H9 (cell line): ENCODE measurements around the gene DCAF12. TPM values are rescaled to one million over a fixed set of nuclear protein-coding genes. Genes with fewer than 3 reads are reported as not detected.
A peak's percentile ranks its signal among the peaks of the same experiment; 100 is the strongest.

ENCODE experiments used
- DNase-seq: peaks from one replicate; pipeline ENCODE4 v3.0.0-alpha.2; 2017
- H2AFZ ChIP-seq: one replicate; pipeline ENCODE4 v1.6.1; 2013; ENCODE audit warnings: mild to moderate bottlenecking, low read length, control low read depth, moderate library complexity
- H2AK5ac ChIP-seq: 2 replicates; pipeline ENCODE4 v1.6.1; 2013; ENCODE audit warnings: low read length, control low read depth, mixed read lengths; ENCODE audit not compliant: insufficient read length
- H2BK120ac ChIP-seq: one replicate; pipeline ENCODE4 v1.6.1; 2013; ENCODE audit warnings: low read depth, mild to moderate bottlenecking, low read length, control low read depth, inconsistent platforms; ENCODE audit not compliant: poor library complexity, severe bottlenecking
- H2BK12ac ChIP-seq: 2 replicates; pipeline ENCODE4 v1.6.1; 2013; ENCODE audit warnings: low read length, control low read depth, mixed read lengths, low read depth; ENCODE audit not compliant: insufficient read length
- H2BK15ac ChIP-seq: 2 replicates; pipeline ENCODE4 v1.6.1; 2013; ENCODE audit warnings: low read depth, low read length, control low read depth
- H2BK20ac ChIP-seq: one replicate; pipeline ENCODE4 v1.6.1; 2013; ENCODE audit warnings: low read depth, mild to moderate bottlenecking, low read length, control low read depth, inconsistent platforms; ENCODE audit not compliant: poor library complexity, severe bottlenecking
- H2BK5ac ChIP-seq: 2 replicates; pipeline ENCODE4 v1.6.1; 2013; ENCODE audit warnings: low read length, control low read depth, mixed read lengths; ENCODE audit not compliant: insufficient read length
- H3K14ac ChIP-seq: 2 replicates; pipeline ENCODE4 v1.6.1; 2013; ENCODE audit warnings: low read length, control low read depth; ENCODE audit not compliant: insufficient read depth
- H3K18ac ChIP-seq: 2 replicates; pipeline ENCODE4 v1.6.1; 2013; ENCODE audit warnings: low read depth, mild to moderate bottlenecking, mixed read lengths, low read length, control low read depth; ENCODE audit not compliant: insufficient read length
- H3K23ac ChIP-seq: 2 replicates; pipeline ENCODE4 v1.6.1; 2013; ENCODE audit warnings: low read length, control low read depth, mixed read lengths, low read depth; ENCODE audit not compliant: insufficient read length
- H3K23me2 ChIP-seq: 2 replicates; pipeline ENCODE4 v1.6.1; 2013; ENCODE audit warnings: low read depth, mild to moderate bottlenecking, mixed read lengths, low read length, control low read depth; ENCODE audit not compliant: insufficient read length, poor library complexity, severe bottlenecking
- H3K27ac ChIP-seq: 2 replicates; pipeline ENCODE4 v1.5.1; 2013; ENCODE audit warnings: low read length, control low read depth, mixed read lengths, low read depth; ENCODE audit not compliant: insufficient read length
- H3K27me3 ChIP-seq: 2 replicates; pipeline ENCODE4 v1.6.1; 2013; ENCODE audit warnings: low read length, control low read depth, inconsistent platforms; ENCODE audit not compliant: insufficient read depth
- H3K4ac ChIP-seq: 2 replicates; pipeline ENCODE4 v1.6.1; 2013; ENCODE audit warnings: low read depth, mild to moderate bottlenecking, control low read depth, inconsistent platforms, low read length, moderate library complexity
- H3K4me1 ChIP-seq: 2 replicates; pipeline ENCODE4 v1.6.1; 2013; ENCODE audit warnings: low read length, control low read depth, inconsistent platforms; ENCODE audit not compliant: insufficient read depth
- H3K4me2 ChIP-seq: 2 replicates; pipeline ENCODE4 v1.6.1; 2013; ENCODE audit warnings: low read length, control low read depth, mixed read lengths; ENCODE audit not compliant: insufficient read length, insufficient read depth
- H3K56ac ChIP-seq: 2 replicates; pipeline ENCODE4 v1.6.1; 2013; ENCODE audit warnings: low read depth, mild to moderate bottlenecking, mixed read lengths, low read length, control low read depth; ENCODE audit not compliant: insufficient read length
- H3K79me1 ChIP-seq: 2 replicates; pipeline ENCODE4 v1.6.1; 2013; ENCODE audit warnings: low read depth, mild to moderate bottlenecking, moderate library complexity, low read length, control low read depth, inconsistent platforms; ENCODE audit not compliant: insufficient read depth, poor library complexity, severe bottlenecking
- H3K79me2 ChIP-seq: 2 replicates; pipeline ENCODE4 v1.6.1; 2013; ENCODE audit warnings: low read length, control low read depth, inconsistent platforms; ENCODE audit not compliant: insufficient read depth
- H3K9ac ChIP-seq: 2 replicates; pipeline ENCODE4 v1.6.1; 2013; ENCODE audit warnings: low read length, control low read depth, mixed read lengths; ENCODE audit not compliant: insufficient read length; ENCODE audit errors: extremely low read depth
- H3K9me3 ChIP-seq: one replicate; pipeline ENCODE4 v1.6.1; 2013; ENCODE audit warnings: low read depth, low read length, inconsistent platforms; ENCODE audit not compliant: control insufficient read depth
- H3T11ph ChIP-seq: one replicate; pipeline ENCODE4 v1.6.1; 2013; ENCODE audit warnings: mild to moderate bottlenecking, low read length, control low read depth, inconsistent platforms
- H4K20me1 ChIP-seq: one replicate; pipeline ENCODE4 v1.6.1; 2013; ENCODE audit not compliant: control insufficient read depth, insufficient read length, insufficient read depth
- H4K5ac ChIP-seq: 2 replicates; pipeline ENCODE4 v1.6.1; 2013; ENCODE audit warnings: low read depth, mild to moderate bottlenecking, mixed read lengths, low read length, control low read depth; ENCODE audit not compliant: insufficient read length
- H4K8ac ChIP-seq: replicated peaks from 2 replicates; pipeline ENCODE4 v1.6.1; 2013; ENCODE audit warnings: low read length, control low read depth, mixed read lengths, low read depth; ENCODE audit not compliant: insufficient read length
- H4K91ac ChIP-seq: 2 replicates; pipeline ENCODE4 v1.6.1; 2013; ENCODE audit warnings: low read depth, mild to moderate bottlenecking, moderate library complexity, mixed read lengths, low read length, control low read depth; ENCODE audit not compliant: insufficient read length
- H3K27ac Mint-ChIP-seq, 3 experiments: 2 replicates in 2 of 3; 3 replicates in 1 of 3; pipeline ENCODE4 v1.8.0; 2020 to 2021; ENCODE audit warnings: mixed read lengths in 3 of 3, mild to moderate bottlenecking in 1 of 3, moderate library complexity in 1 of 3
- H3K27me3 Mint-ChIP-seq: 2 replicates; pipeline ENCODE4 v1.8.0; 2021; ENCODE audit warnings: low read depth, mild to moderate bottlenecking, moderate library complexity, mixed read lengths
- H3K36me3 Mint-ChIP-seq, 3 experiments: 2 replicates in 2 of 3; 3 replicates in 1 of 3; pipeline ENCODE4 v1.8.0; 2020 to 2021; ENCODE audit warnings: low read depth in 3 of 3, mixed read lengths in 3 of 3; ENCODE audit not compliant: insufficient read depth in 1 of 3
- H3K4me1 Mint-ChIP-seq, 2 experiments: 2 replicates each; pipeline ENCODE4 v1.8.0; 2020; ENCODE audit warnings: mixed read lengths in 2 of 2
- H3K4me3 Mint-ChIP-seq, 2 experiments: 2 replicates in 1 of 2; 3 replicates in 1 of 2; pipeline ENCODE4 v1.8.0; 2020 to 2021; ENCODE audit warnings: mild to moderate bottlenecking in 2 of 2, mixed read lengths in 2 of 2, moderate library complexity in 1 of 2
- H3K9me3 Mint-ChIP-seq, 2 experiments: 2 replicates in 1 of 2; 3 replicates in 1 of 2; pipeline ENCODE4 v1.8.0; 2020; ENCODE audit warnings: mild to moderate bottlenecking in 2 of 2, mixed read lengths in 2 of 2, moderate library complexity in 1 of 2
- CTCF ChIP-seq: fragments of 200-600 bp; sonication (generic); conservative IDR thresholded peaks from 3 replicates; pipeline ENCODE4 v1.8.0; 2021; ENCODE audit warnings: antibody characterized with exemption, mild to moderate bottlenecking
- WGBS: extraction: QIAGEN DNeasy Blood & Tissue Kit; methylation state at CpG from one replicate; pipeline ENCODE4 v1.1.7; 2013; ENCODE audit warnings: missing lambda C conversion rate, low lambda C conversion rate, mixed read lengths; ENCODE audit not compliant: insufficient read length; ENCODE audit errors: extremely low coverage; 5-methylcytosine and 5-hydroxymethylcytosine counted together
- total RNA-seq: library from RNA; stranded (reverse); gene quantifications from 2 replicates; pipeline ENCODE4 v1.2.1, GENCODE V29; 2021

The DCAF12 gene
- total RNA-seq, 1 experiment from 2014 or later = 33.6 TPM

GRCh38 chr9:34169125-34169524 is 42.6 kb upstream of the DCAF12 start:
- Histone ChIP-seq H2BK15ac (no peak overlapping the region), H4K91ac (no peak overlapping the region), H3K27ac (no peak overlapping the region), H3K27me3 (no peaks in the 10 kb centered on the region), H2AFZ (no peak overlapping the region), H4K20me1 (no peaks in the 10 kb centered on the region), H3K23ac (no peak overlapping the region), H3K18ac (no peak overlapping the region), H3T11ph (no peak overlapping the region), H3K56ac (no peak overlapping the region), H3K4me1 (no peaks in the 10 kb centered on the region), H3K23me2 (no peaks in the 10 kb centered on the region), H2BK120ac (no peak overlapping the region), H4K8ac (no peak overlapping the region), H3K4me2 (no peak overlapping the region), H3K79me2 (no peaks in the 10 kb centered on the region), H3K9me3 (no peaks in the 10 kb centered on the region), H2BK20ac (no peak overlapping the region), H3K14ac (no peak overlapping the region), H3K79me1 (no peaks in the 10 kb centered on the region), H2BK12ac (no peak overlapping the region), H4K5ac (no peak overlapping the region), H2BK5ac (no peak overlapping the region), H2AK5ac (no peak overlapping the region), H3K9ac (no peak overlapping the region), H3K4ac (no peak overlapping the region)
- Mint-ChIP-seq H3K36me3 (no peaks in the 10 kb centered on the region), H3K9me3 (no peaks in the 10 kb centered on the region; a peak in 1 of 5 replicates), H3K27me3 (no peaks in the 10 kb centered on the region), H3K27ac (peak overlapping the region in 1 of 3 experiments; percentile 76; a peak in 2 of 7 replicates), H3K4me1 (no peaks in the 10 kb centered on the region), H3K4me3 (no peak overlapping the region)
- TF ChIP-seq CTCF = no peak
- DNase-seq = no peak
- WGBS = no CpG with 5 or more reads among the region's 6 CpGs
